Natural killer cell (primary cell): ENCODE data around the gene MMD2. TPM values are rescaled to one million over a fixed set of nuclear protein-coding genes. Genes with fewer than 3 reads are reported as not detected.

Source experiments
- ATAC-seq, 3 donors: fragments of 150-1000 bp in 2 of 3; fragments of 200-7000 bp in 1 of 3; cut with Tn5 transposase; 1 replicate in 1 of 3; 2 replicates in 2 of 3; pipeline ENCODE4 v1.10.0; 2021; ENCODE audit warnings: mild to moderate bottlenecking in 2 of 3, moderate library complexity in 2 of 3
- DNase-seq, 2 donors: peaks; one replicate each; pipeline versions ENCODE4 v3.0.0 to v3.0.0-alpha.2; 2013 to 2021; ENCODE audit warnings: mixed read lengths in 1 of 2
- H3K27ac ChIP-seq: one replicate; pipeline ENCODE4 v1.5.1; 2013; ENCODE audit warnings: mild to moderate bottlenecking, low read length
- H3K27me3 ChIP-seq: one replicate; pipeline ENCODE4 v1.6.1; 2013; ENCODE audit warnings: low read length; ENCODE audit not compliant: control insufficient read depth, insufficient read depth
- H3K36me3 ChIP-seq: one replicate; pipeline ENCODE4 v1.6.1; 2013; ENCODE audit warnings: low read length; ENCODE audit not compliant: control insufficient read depth, insufficient read depth
- H3K4me1 ChIP-seq: one replicate; pipeline ENCODE4 v1.6.1; 2013; ENCODE audit warnings: low read length; ENCODE audit not compliant: control insufficient read depth, insufficient read depth
- H3K4me3 ChIP-seq: one replicate; pipeline ENCODE4 v1.5.1; 2013; ENCODE audit warnings: low read length
- H3K9me3 ChIP-seq: one replicate; pipeline ENCODE4 v1.6.1; 2013; ENCODE audit warnings: low read length; ENCODE audit not compliant: control insufficient read depth, insufficient read depth
- H3K27ac Mint-ChIP-seq, 2 donors: one replicate each; pipeline ENCODE4 v1.8.0; 2022; ENCODE audit warnings: mild to moderate bottlenecking in 2 of 2, mixed read lengths in 2 of 2, moderate library complexity in 1 of 2
- H3K27me3 Mint-ChIP-seq, 2 donors: one replicate each; pipeline ENCODE4 v1.8.0; 2022; ENCODE audit warnings: low read depth in 2 of 2, mixed read lengths in 2 of 2
- H3K36me3 Mint-ChIP-seq: one replicate; pipeline ENCODE4 v1.8.0; 2022; ENCODE audit warnings: mixed read lengths
- H3K4me1 Mint-ChIP-seq, 2 donors: one replicate each; pipeline ENCODE4 v1.8.0; 2022; ENCODE audit warnings: mixed read lengths in 2 of 2
- H3K4me3 Mint-ChIP-seq: one replicate; pipeline ENCODE4 v1.8.0; 2022; ENCODE audit warnings: mild to moderate bottlenecking, moderate library complexity, mixed read lengths
- H3K9me3 Mint-ChIP-seq, 2 donors: one replicate each; pipeline ENCODE4 v1.8.0; 2022; ENCODE audit warnings: mixed read lengths in 2 of 2
- CTCF ChIP-seq: fragments of 200-600 bp; IDR thresholded peaks from one replicate; pipeline ENCODE4 v1.8.0; 2022; ENCODE audit warnings: antibody characterized with exemption
- WGBS: methylation state at CpG from one replicate; pipeline ENCODE4 v1.1.7; 2013; ENCODE audit warnings: missing lambda C conversion rate; ENCODE audit not compliant: insufficient coverage; 5-methylcytosine and 5-hydroxymethylcytosine counted together
- intact Hi-C: fragments of 100-400 bp; cut with micrococcal nuclease; formaldehyde crosslinking; loops from one replicate; pipeline ENCODE4 v1.14.2; 2022
- total RNA-seq, 4 donors: library from RNA; stranded (reverse); fragments of 120-200 nt in 1 of 4; gene quantifications; one replicate each; pipeline versions ENCODE4 v1.2.3 to v1.2.4, GENCODE V29; 2013 to 2022

Gene MMD2
- total RNA-seq, 3 donors from 2014 or later (not counting 1 experiment from before 2014, with no cell fraction given) = not detected

GRCh38 chr7:4882169-4883032, 76.6 kb downstream of the MMD2 start:
- peak in 1 of 2 donors; percentile 6 for DNase-seq
- H3K27ac ChIP-seq = no peak overlapping the region
- H3K4me3 Mint-ChIP-seq = peak overlapping the region; percentile 76
- no peaks in the 10 kb centered on the region for H3K9me3 Mint-ChIP-seq
- TF ChIP-seq CTCF = no peak
- no peak overlapping the region for H3K4me3 ChIP-seq
- ATAC-seq = no peak
- H3K4me1 Mint-ChIP-seq = peaks cover 9 to 14% of the 10 kb centered on the region in 2 donors
- no peak overlapping the region for H3K27ac Mint-ChIP-seq
- 13% methylated on average over 35 of the region's 35 CpGs for WGBS
- H3K27me3 Mint-ChIP-seq = peaks cover 0 to 16% of the 10 kb centered on the region in 2 donors
- H3K36me3 Mint-ChIP-seq = no peaks in the 10 kb centered on the region
- peaks cover 16% of the 10 kb centered on the region for H3K27me3 ChIP-seq
- peaks cover 13% of the 10 kb centered on the region for H3K4me1 ChIP-seq
- no peaks in the 10 kb centered on the region for H3K9me3 ChIP-seq
- no peaks in the 10 kb centered on the region for H3K36me3 ChIP-seq
- intact Hi-C loops = loop anchor here (2.0 kb wide), 1 partner anchor 34 kb away; no protein-coding TSS in a partner anchor

- no peaks in the 10 kb centered on the region for H3K9me3 ChIP-seq
- no peaks in the 10 kb centered on the region for H3K9me3 Mint-ChIP-seq
- H3K4me1 ChIP-seq = peaks cover 13% of the 10 kb centered on the region
- H3K27ac Mint-ChIP-seq = no peak overlapping the region
- intact Hi-C loops = no loop called here
- no peak overlapping the region for H3K27ac ChIP-seq
- no peak overlapping the region for H3K4me3 ChIP-seq
- no peak for ATAC-seq
- no peak overlapping the region for H3K4me3 Mint-ChIP-seq
- 80% methylated on average over 10 of the region's 10 CpGs for WGBS
- H3K36me3 Mint-ChIP-seq = no peaks in the 10 kb centered on the region
- no peak for DNase-seq
- H3K27me3 ChIP-seq = peaks cover 16% of the 10 kb centered on the region
- peaks cover 0 to 16% of the 10 kb centered on the region in 2 donors for H3K27me3 Mint-ChIP-seq
- peaks cover 9 to 14% of the 10 kb centered on the region in 2 donors for H3K4me1 Mint-ChIP-seq
- no peak for TF ChIP-seq CTCF
- H3K36me3 ChIP-seq = no peaks in the 10 kb centered on the region
Observed at GRCh38 chr7:4880218-4880617, 78.8 kb downstream of the MMD2 start.

GRCh38 chr7:4879396-4880081, 79.4 kb downstream of the MMD2 start:
- Mint-ChIP-seq H3K36me3 (no peaks in the 10 kb centered on the region), H3K4me3 (no peak overlapping the region), H3K27ac (no peak overlapping the region), H3K4me1 (peaks cover 9 to 14% of the 10 kb centered on the region in 2 donors), H3K27me3 (peaks cover 0 to 16% of the 10 kb centered on the region in 2 donors), H3K9me3 (no peaks in the 10 kb centered on the region)
- Histone ChIP-seq H3K27me3 (peaks cover 16% of the 10 kb centered on the region), H3K36me3 (no peaks in the 10 kb centered on the region), H3K4me3 (no peak overlapping the region), H3K9me3 (no peaks in the 10 kb centered on the region), H3K4me1 (peaks cover 13% of the 10 kb centered on the region), H3K27ac (no peak overlapping the region)
- no peak for DNase-seq
- ATAC-seq = no peak
- TF ChIP-seq CTCF = no peak
- 91% methylated on average over 27 of the region's 27 CpGs for WGBS
- intact Hi-C loops = no loop called here
